Measurements from ENCODE around the gene CCDC69.

CCDC69 gene

DNA sequence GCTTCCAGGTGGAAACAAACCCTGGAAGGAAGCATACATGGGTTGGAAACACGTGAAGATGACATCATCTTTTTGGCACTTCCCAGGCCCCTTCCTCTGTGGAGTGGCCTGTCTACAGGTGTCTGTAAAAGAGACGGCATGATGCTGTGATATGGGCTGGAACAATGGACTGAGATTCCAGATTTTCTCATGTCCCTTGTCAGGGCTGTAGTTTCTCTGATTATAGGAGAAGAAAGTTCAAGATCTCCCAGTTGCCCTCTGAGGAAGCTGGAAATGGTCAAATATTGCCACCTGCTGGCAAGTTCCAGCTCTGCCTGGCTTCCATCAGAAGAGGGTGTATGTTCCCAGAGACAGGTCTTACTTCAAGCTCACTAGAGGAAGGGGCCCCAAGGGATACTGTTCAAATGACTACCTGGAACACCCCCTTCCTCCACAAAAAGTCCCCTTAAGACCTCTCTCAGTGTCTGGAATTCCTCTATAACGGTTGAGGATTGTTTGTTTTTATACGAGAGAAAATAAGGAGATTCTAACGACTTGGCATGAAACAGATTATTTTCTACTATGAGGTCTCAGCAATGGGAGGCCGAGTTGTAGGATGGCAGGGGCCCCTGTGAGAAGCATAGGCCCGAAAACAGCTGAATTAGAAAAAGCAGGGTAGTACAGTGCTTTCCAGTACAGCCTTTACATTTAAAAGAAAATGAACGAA is 59.1 kb downstream of the CCDC69 start:
- DNase-seq (ENCODE audit: low read depth), result peak; percentile 76

DNA sequence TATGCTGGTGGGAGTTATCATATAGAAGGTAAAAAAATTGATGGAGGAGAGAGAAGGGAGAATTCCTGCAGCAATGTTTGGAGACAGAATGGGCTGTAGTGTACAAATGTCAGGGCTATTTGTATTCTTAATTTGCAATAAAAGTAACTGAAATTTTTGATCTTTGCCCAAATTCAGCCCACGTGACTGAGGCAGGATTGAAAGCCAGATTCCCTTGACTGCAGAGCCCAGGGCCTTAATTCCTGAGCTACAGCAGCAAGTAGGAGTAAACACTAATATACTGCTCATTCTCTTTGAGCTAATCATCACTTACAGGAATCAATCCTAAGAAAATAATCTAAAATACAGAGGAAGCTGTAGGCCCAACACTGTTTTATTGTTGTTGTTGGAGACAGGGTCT is 61.1 kb downstream of the CCDC69 start:
- DNase-seq (ENCODE audit: low read depth), result no peak

DNA sequence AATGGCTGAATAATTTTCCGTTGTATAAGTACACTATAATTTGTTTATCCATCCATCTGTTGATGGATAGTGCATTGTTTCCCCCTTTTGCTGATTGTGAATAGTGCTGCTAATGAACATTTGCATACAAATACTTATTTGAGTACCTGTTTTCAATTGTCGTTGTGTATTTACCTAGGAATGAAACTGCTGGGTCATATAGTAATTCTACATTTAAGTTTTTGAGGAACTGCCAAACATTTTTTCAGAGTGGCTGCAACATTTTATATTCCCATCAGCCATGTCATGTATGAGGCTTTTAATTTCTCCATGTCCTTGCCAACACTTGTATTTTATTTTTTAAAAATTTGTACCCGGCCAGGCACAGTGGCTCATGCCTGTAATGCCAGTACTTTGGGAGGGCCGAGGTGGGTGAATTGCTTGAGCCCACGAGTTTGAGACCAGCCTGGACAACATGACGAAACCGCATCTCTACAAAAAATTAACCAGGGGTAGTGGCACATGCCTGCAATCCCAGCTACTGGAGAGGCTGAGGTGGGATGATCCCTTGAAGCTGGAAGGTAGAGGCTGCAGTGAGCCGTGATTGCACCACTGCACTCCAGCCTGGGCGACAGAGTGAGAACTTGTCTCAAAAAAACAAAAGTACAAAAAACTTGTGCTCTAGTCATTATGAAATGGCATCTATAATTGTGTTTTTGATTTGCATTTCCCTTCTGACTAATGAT is 64.1 kb downstream of the CCDC69 start:
- DNase-seq (ENCODE audit: low read depth), result no peak

DNA sequence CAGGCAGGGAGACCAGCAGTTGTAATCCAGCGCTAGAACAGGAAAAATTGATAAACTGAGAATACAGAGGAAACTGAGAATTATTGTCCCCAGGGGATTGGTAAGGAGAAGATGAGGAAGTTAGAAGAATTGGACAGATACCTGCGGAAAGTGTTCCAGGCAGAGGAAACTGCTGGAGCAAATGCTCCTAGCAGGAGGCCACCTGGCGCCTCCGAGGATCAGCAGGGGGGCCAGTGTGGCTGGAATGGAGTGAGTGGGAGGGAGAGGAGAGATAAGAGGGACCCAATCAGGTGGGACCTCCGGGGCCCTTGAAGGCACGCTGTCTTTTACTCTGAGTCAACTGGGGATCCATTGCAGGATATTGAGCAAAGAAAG is 65.6 kb downstream of the CCDC69 start:
- DNase-seq (ENCODE audit: low read depth), result peak; percentile 32

GRCh38 chr5:151157426-151158286 is 66.2 kb downstream of the CCDC69 start, which contains the start of gene ANXA6:
Gene ANXA6 (minus strand): TSS chr5:151157779. CDS start chr5:151147901, 9,878 bp downstream.
- peak; percentile 81 for DNase-seq (ENCODE audit: low read depth)

DNA sequence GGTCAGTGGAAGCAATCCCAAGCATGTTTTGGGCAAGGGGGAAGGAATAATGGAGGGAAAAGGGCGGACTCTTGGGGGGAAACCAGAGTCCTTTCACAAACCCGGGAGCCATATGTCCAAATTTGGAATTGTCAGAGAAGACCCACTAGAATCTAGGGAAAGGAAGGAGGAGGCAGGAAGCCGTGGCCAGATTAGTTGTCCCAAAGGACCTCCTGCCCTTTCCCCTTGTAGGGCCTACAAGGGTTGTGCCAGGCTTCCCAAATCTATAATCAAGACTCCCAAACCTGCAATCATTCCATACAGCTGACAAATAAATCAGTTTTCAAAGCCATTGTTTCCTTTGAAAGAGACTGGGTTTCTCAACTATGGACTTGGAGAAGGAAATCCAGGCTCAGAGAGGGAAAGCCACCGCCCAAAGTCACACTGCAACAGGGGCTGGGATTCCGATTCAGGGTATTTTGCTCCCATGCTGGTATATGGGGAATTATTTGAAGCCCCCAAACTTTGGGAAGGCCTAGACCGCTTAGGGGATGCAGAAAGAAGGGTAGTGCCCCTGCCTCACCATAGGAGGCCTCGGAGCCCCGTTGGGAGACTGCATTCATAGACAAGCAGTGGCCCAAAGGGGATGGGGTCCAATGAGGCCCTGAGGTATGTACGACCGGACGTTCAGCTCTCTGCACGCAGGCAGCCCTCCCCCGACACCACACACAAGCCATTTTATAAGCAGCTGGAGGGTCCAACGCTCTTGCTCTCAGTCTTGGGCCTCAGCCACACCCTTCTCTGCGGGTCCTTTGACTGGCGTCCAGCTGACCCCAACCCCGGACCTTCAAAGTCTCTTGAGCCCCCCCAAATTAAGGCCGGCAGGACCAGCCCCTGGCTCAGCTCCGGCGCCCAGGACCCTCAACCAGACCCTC is 67.1 kb downstream of the CCDC69 start:
- DNase-seq (ENCODE audit: low read depth), result peak; percentile 41

GRCh38 chr5:151155775-151156506 is 68.0 kb downstream of the CCDC69 start:
- DNase-seq (ENCODE audit: low read depth), result peak; percentile 67

- peak; percentile 32 for DNase-seq (ENCODE audit: low read depth)
Observed at GRCh38 chr5:151154931-151155774, 68.7 kb downstream of the CCDC69 start.

DNA sequence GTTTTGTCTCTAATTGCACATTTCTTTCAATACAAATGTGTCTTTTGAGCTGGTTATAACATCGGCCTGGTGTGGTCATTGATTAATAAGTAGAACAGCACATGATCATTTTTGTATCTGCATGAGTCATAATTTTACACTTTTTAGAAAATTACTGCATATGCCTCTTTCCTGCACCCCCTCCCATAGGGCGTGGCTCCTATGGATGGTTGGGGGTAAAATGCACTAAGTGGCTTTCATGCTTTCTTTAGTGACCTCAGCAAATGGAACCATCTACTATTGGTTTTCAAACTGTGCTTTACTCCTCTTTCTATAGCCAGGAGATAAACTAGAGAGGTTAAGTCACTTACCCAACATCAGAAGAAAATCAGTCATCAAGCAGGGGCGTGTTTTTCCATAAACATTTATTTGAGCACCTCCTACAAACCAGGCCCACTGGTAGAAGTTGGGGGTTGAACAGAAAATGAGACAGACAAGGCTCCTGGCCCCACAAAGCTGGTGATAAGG is 70.1 kb downstream of the CCDC69 start:
- peak; percentile 43 for DNase-seq (ENCODE audit: low read depth)

- no peak for DNase-seq (ENCODE audit: low read depth)
Observed at GRCh38 chr5:151153300-151153699, 70.6 kb downstream of the CCDC69 start.

GRCh38 chr5:151151793-151152192 is 72.1 kb downstream of the CCDC69 start:
- DNase-seq (ENCODE audit: low read depth), result peak; percentile 33

DNA sequence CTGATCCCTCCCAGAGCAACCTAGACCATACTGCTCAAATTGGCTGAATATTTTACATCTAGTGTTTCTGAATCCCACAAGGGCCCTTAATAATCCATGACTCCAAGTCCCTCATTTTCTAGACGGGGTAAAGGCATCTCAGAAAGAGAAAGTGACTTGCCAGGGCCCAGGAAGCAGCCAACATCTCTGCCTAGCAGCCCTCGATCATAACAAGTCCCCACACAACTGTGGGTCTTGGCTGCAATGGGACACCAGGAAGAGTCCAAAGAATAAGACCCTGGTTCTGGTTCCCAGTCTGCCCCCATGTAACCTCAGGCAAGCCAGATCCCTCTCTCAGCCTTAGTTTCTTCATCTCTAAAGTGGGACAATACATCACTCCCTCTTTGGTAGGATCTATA is 72.6 kb downstream of the CCDC69 start:
- no peak for DNase-seq (ENCODE audit: low read depth)

DNA sequence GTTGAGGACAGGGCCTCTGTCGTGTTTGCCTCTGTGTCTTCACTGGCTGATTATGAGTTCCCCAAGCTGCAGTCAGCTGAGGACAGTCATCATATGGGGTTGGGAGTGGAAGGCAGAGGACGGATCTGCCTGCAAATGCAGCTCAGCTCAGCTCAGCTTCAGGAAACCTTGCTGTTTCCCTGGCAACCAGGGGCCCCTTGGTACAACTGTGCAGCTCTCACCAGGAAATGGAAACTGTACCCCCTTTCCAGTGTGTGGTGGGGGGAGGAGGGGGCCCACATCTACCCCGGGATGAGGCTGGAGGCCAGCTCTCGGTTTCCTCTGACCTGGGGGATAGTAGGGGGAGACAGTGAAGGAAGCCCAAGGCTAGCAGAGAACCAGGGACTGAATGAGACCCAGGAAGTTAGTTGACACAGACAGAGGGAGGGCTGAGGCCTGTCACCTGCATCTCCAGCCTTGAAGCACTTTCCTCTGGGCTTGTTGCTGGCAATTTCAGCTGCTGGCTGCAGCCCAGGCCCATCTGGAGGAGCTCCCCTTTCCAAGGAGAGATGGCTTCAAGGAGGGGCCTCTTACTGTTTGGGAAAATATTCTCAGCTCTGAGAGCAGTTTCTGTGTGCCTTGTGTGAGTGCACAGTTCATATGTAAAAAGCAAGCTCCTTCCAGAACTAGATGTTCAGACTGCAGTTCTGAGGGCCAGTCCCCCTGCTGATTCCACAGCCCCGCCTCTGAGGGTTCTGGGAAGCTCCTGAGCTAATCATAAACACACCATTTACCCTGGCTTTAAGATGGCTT is 73.2 kb downstream of the CCDC69 start:
- DNase-seq (ENCODE audit: low read depth), result peak; percentile 62

DNA sequence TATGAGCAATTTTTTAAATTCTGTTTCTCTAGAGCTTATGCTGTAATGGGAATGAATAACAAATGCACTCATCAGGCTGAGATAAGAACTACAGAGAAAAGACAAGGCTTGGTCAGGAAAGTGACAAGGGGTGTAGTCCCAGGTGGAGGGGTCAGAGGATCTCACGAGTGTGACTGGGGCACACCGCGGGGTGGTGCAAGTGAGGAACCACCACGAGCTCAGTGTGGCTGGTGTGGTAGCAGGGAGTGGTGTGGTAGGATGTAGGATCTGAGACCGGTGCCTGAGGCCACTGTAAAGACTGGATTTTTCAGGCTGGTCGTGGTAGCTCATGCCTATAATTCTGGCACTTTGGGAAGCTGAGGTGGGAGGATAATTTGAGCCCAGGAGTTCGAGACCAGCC is 75.3 kb downstream of the CCDC69 start:
- no peak for DNase-seq (ENCODE audit: low read depth)

DNA sequence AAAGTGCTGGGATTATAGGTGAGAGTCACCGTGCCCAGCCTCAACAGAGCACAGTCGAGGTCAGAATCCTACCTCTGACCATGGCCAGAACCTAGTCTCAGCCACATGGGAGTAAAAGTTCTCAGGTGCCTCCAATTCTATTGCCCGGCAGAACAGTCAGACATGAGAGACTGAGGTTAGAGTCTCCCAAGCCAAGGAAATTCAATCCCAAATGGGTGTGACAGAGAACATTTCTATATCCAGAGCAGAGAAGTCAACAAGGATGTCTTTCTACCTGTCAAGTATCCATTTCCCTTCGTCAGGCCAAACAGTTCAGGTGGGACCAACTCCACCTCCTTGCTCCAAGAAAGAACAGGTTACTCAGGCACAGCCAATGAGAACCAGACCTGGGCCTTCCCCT is 76.9 kb downstream of the CCDC69 start:
- no peak for DNase-seq (ENCODE audit: low read depth)

GRCh38 chr5:151146061-151146460 is 77.8 kb downstream of the CCDC69 start:
- no peak for DNase-seq (ENCODE audit: low read depth)

DNA sequence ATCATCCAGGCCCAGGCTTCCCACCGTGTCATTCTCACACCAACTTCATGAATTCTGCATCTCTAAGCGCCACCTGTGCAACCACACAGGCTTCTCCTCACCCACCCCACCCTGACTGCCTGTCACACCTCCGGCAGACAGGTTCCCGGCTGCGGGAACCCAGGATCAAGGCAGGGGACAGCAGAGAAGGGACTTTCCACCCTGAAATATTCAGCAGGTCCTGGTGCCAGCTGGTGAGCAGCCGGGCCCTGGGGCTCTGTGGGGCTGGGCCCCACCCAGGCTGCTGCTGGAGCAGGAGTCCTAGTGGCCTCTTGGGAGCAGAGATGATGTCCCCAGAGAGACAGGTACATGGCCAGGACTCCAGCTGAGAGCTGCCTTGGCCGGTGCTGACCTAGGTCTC is 79.0 kb downstream of the CCDC69 start:
- DNase-seq (ENCODE audit: low read depth), result no peak

- DNase-seq (ENCODE audit: low read depth), result no peak
Observed at GRCh38 chr5:151144275-151144674, 79.6 kb downstream of the CCDC69 start.

DNA sequence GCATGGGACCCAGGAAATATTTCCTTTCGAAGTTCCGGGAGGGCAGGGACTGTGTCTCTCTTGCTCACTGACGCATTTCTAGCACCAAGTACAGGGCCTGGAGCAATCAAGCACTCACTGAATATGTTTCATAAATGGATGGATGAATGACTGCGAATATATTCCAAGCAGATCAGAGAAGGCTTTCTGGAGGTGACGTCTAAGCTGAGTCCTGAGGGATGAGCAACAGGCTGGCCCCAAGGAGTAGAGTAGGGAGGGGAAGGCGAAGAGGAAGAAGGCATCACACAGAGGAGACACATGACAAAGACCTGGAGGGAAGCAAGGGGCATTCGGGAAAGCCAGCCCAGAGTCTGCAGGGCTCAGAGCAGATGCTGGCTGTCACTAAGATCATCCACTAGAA is 80.2 kb downstream of the CCDC69 start:
- DNase-seq (ENCODE audit: low read depth), result no peak
